IMR-90 (cell line): ENCODE results near the gene MFN1.

ENCODE experiments used
- BHLHE40 ChIP-seq: fragments of 150-350 bp; IDR thresholded peaks from 2 replicates; pipeline ENCODE4 v1.6.1; 2016; ENCODE audit warnings: mild to moderate bottlenecking, low read depth, low read length
- POLR2A ChIP-seq: IDR thresholded peaks from 2 replicates; pipeline ENCODE4 v1.6.1; 2012; ENCODE audit warnings: mild to moderate bottlenecking, low read depth, low read length
- TF ChIP-seq, protein P1 (sequence below): conservative IDR thresholded peaks from 2 replicates; pipeline ENCODE4 v1.5.1; 2012; ENCODE audit warnings: mild to moderate bottlenecking, low read depth, low read length, improper control_type of control experiment

DNA sequence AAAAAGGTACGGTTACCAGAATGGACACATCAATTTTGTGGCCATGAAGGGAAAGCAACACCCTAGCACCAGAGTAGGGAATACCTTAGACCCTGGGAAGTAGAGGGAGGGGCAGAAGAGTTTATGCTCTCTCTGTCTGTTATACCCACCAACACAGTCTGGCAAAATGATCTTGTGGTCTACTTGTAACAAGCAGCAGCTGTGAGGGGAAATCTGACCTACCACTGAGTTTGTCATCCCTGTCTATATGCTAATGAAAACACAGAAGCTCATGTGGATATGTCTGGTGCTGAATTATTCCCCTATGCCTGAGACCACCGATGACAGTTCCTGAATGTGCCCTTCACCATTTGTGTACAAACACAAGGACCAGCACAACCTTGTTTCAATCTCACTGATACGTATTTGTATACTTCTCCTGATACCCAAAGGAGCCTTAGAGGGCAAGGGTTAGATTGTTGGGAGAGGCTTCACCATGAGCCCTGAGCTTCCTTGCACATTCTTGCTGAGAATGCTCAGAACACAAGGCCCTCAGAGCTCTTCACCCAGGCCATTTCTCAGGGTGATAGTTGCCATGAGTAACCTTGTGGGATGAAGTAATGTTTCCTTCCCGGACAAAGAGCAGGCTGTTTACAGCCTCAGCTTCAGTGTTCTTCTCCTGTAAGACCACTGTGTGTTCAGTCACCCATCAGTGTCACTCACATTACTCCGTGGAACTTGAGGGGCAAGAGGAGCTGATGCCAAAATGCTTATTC, 49.4 kb upstream of the MFN1 start:
- no peak for TF ChIP-seq POLR2A
- TF ChIP-seq, protein P1, sequence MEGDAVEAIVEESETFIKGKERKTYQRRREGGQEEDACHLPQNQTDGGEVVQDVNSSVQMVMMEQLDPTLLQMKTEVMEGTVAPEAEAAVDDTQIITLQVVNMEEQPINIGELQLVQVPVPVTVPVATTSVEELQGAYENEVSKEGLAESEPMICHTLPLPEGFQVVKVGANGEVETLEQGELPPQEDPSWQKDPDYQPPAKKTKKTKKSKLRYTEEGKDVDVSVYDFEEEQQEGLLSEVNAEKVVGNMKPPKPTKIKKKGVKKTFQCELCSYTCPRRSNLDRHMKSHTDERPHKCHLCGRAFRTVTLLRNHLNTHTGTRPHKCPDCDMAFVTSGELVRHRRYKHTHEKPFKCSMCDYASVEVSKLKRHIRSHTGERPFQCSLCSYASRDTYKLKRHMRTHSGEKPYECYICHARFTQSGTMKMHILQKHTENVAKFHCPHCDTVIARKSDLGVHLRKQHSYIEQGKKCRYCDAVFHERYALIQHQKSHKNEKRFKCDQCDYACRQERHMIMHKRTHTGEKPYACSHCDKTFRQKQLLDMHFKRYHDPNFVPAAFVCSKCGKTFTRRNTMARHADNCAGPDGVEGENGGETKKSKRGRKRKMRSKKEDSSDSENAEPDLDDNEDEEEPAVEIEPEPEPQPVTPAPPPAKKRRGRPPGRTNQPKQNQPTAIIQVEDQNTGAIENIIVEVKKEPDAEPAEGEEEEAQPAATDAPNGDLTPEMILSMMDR: no peak
- no peak for TF ChIP-seq BHLHE40
